HepG2 (cell line): ENCODE results near the gene CCBE1. TPM values are rescaled to one million over a fixed set of nuclear protein-coding genes. Genes with fewer than 3 reads are reported as not detected.
A peak's percentile ranks its signal among the peaks of the same experiment; 100 is the strongest.

Experiments
- ARID2 ChIP-seq: sonication (generic); formaldehyde crosslinking; IDR thresholded peaks from 2 replicates; pipeline ENCODE4 v1.8.1; 2022; ENCODE audit warnings: mild to moderate bottlenecking, missing genetic modification reagents, borderline replicate concordance
- ATM ChIP-seq: fragments of 450-650 bp; IDR thresholded peaks from 2 replicates; pipeline ENCODE4 v1.7.1; 2017; ENCODE audit warnings: mild to moderate bottlenecking, borderline replicate concordance
- EP300 ChIP-seq, 3 experiments: sonication (generic) in 1 of 3; formaldehyde crosslinking in 1 of 3; IDR thresholded peaks; 2 replicates each; pipeline versions ENCODE4 v1.5.1 to v1.6.1; 2011 to 2020; ENCODE audit warnings: low read depth in 2 of 3, low read length in 2 of 3, borderline replicate concordance in 1 of 3, improper control_type of control experiment in 1 of 3, mild to moderate bottlenecking in 1 of 3, missing genetic modification reagents in 1 of 3, moderate library complexity in 1 of 3
- KMT2B ChIP-seq: IDR thresholded peaks from 2 replicates; pipeline ENCODE4 v1.6.1; 2016; ENCODE audit warnings: missing genetic modification reagents, missing compliant biosample characterization
- NFE2L1 ChIP-seq: sonication (generic); formaldehyde crosslinking; IDR thresholded peaks from 2 replicates; pipeline ENCODE4 v1.4.0; 2020; ENCODE audit warnings: missing genetic modification reagents, mild to moderate bottlenecking, borderline replicate concordance
- NR2F1 ChIP-seq, 2 experiments: fragments of 450-650 bp in 1 of 2; formaldehyde crosslinking in 1 of 2; IDR thresholded peaks; 2 replicates each; pipeline versions ENCODE4 v1.5.0 to v1.6.1; 2016 to 2020; ENCODE audit warnings: mild to moderate bottlenecking in 1 of 2, missing compliant biosample characterization in 1 of 2, missing genetic modification reagents in 1 of 2, moderate library complexity in 1 of 2
- POLR2AphosphoS2 ChIP-seq: IDR thresholded peaks from 2 replicates; pipeline ENCODE4 v1.6.1; 2011; ENCODE audit warnings: low read depth, low read length, improper control_type of control experiment
- PTBP1 ChIP-seq: fragments of 200-400 bp; formaldehyde crosslinking; IDR thresholded peaks from 2 replicates; pipeline ENCODE4 v1.6.1; 2018; ENCODE audit warnings: low read length, low read depth; ENCODE audit not compliant: poor library complexity, severe bottlenecking
- RCOR2 ChIP-seq: IDR thresholded peaks from 2 replicates; pipeline ENCODE4 v1.6.1; 2016; ENCODE audit warnings: missing biosample characterization, missing genetic modification reagents
- SATB2 ChIP-seq: sonication (generic); formaldehyde crosslinking; IDR thresholded peaks from 2 replicates; pipeline ENCODE4 v1.5.0; 2020; ENCODE audit warnings: missing genetic modification reagents
- TBL1XR1 ChIP-seq: fragments of 150-350 bp; IDR thresholded peaks from 2 replicates; pipeline ENCODE4 v1.6.1; 2014; ENCODE audit warnings: borderline replicate concordance, low read length; ENCODE audit not compliant: partially characterized antibody
- TOPORS ChIP-seq: sonication (generic); formaldehyde crosslinking; IDR thresholded peaks from 2 replicates; pipeline ENCODE4 v1.8.0; 2023; ENCODE audit warnings: mild to moderate bottlenecking, missing genetic modification reagents
- ZFP62 ChIP-seq: sonication (generic); formaldehyde crosslinking; IDR thresholded peaks from 2 replicates; pipeline ENCODE4 v1.4.0; 2020; ENCODE audit warnings: missing genetic modification reagents
- ZNF232 ChIP-seq: sonication (generic); formaldehyde crosslinking; IDR thresholded peaks from 2 replicates; pipeline ENCODE4 v1.4.0; 2020; ENCODE audit warnings: missing genetic modification reagents, borderline replicate concordance
- ZNF251 ChIP-seq: sonication (generic); formaldehyde crosslinking; IDR thresholded peaks from 2 replicates; pipeline ENCODE4 v1.9.0; 2021; ENCODE audit warnings: mild to moderate bottlenecking, missing genetic modification reagents
- ZNF496 ChIP-seq: sonication (generic); formaldehyde crosslinking; IDR thresholded peaks from 2 replicates; pipeline ENCODE4 v1.8.1; 2023; ENCODE audit warnings: mild to moderate bottlenecking, moderate library complexity, missing genetic modification reagents; ENCODE audit not compliant: insufficient replicate concordance
- ZNF607 ChIP-seq: sonication (generic); formaldehyde crosslinking; IDR thresholded peaks from 2 replicates; pipeline ENCODE4 v1.5.1; 2020; ENCODE audit warnings: missing genetic modification reagents, mild to moderate bottlenecking, borderline replicate concordance
- ZNF614 ChIP-seq: IDR thresholded peaks from 2 replicates; pipeline ENCODE4 v1.6.1; 2018; ENCODE audit warnings: missing biosample characterization, missing genetic modification reagents, inconsistent platforms, borderline replicate concordance
- ZNF670 ChIP-seq: sonication (generic); formaldehyde crosslinking; IDR thresholded peaks from 2 replicates; pipeline ENCODE4 v1.8.0; 2022; ENCODE audit warnings: mild to moderate bottlenecking, missing genetic modification reagents, borderline replicate concordance
- ZNF737 ChIP-seq: sonication (generic); formaldehyde crosslinking; IDR thresholded peaks from 2 replicates; pipeline ENCODE4 v1.5.0; 2020; ENCODE audit warnings: missing genetic modification reagents, mild to moderate bottlenecking, borderline replicate concordance
- ZNF766 ChIP-seq: sonication (generic); formaldehyde crosslinking; IDR thresholded peaks from 2 replicates; pipeline ENCODE4 v1.5.0; 2020; ENCODE audit warnings: missing genetic modification reagents, borderline replicate concordance
- polyA plus RNA-seq, 8 experiments: library from polyadenylated mRNA; depleted of rRNA in 3 of 8; stranded (reverse) in 7 of 8; unstranded in 1 of 8; fragments of >200 nt; fragmentation: Illumina TruSeq in 4 of 8; extraction: Trizol in 4 of 8; gene quantifications; 2 replicates each; pipeline versions ENCODE4 v1.2.1 to v1.2.3, GENCODE V29; 2011 to 2016; ENCODE audit warnings: low read depth in 4 of 8, missing spikeins in 1 of 8, mixed read lengths in 1 of 8; ENCODE audit not compliant: insufficient read depth in 1 of 8
- total RNA-seq, 5 experiments: library from RNA; depleted of rRNA; stranded (reverse); fragments of >200 nt; fragmentation: Illumina TruSeq; extraction: Trizol; gene quantifications; 2 replicates each; pipeline ENCODE4 v1.2.3, GENCODE V29; 2016; ENCODE audit warnings: low read depth in 1 of 5
- TF ChIP-seq, protein P1 (sequence below): sonication (generic); formaldehyde crosslinking; IDR thresholded peaks from 2 replicates; pipeline ENCODE4 v1.5.1; 2020; ENCODE audit warnings: missing genetic modification reagents, mild to moderate bottlenecking, borderline replicate concordance
- TF ChIP-seq, protein P2 (sequence below): IDR thresholded peaks from 2 replicates; pipeline ENCODE4 v1.6.1; 2012; ENCODE audit warnings: low read depth, low read length, improper control_type of control experiment
- TF ChIP-seq, protein P3 (sequence below): sonication (generic); formaldehyde crosslinking; IDR thresholded peaks from 2 replicates; pipeline ENCODE4 v1.4.0; 2020; ENCODE audit warnings: mild to moderate bottlenecking, missing genetic modification reagents
- TF ChIP-seq, protein P4 (sequence below): sonication (generic); formaldehyde crosslinking; IDR thresholded peaks from 2 replicates; pipeline ENCODE4 v1.8.1; 2023; ENCODE audit warnings: missing genetic modification reagents, mild to moderate bottlenecking, borderline replicate concordance

Gene CCBE1
- total and polyA plus RNA-seq, 2 of the 13 experiments (the other 11 are each of a cell fraction or from before 2014, with no cell fraction given) = not detected

DNA sequence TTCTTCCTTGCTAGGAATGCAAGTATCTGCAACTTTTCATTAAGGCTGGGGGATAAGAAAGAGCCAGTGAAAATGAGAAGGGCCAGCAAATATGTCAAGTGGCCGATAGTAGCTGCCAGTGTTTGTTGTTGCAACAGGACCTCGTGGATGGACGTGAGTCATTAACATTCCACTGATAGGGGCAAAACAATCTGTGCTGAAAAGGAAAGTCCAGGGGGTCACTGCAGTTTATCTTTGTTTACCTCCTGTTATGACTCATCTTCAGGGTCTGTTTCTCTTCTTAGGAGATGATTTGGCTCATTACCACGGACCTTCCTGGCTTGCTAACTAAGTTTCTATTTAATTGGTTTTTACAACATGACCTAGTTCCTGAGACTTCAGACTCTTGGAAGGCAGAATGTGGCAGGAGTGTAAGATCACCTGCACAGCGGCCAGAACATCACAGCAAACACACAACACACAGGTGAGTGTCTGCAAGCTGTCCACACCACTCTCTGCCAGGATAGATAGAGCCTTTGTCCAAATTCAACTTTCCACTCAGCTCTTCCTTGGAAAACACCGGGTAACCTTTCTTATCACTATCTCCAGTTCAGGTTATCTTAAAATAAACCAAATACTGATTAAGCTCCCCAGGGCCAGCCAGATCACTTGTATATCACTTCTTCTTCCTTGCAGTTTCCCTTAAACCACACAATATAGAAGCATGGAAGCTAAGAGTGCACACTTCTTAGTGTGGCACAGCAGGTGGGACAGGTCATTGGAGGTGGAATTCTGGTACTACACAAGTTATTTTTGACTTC, 180.7 kb downstream of the CCBE1 start (continued):
- TF ChIP-seq KMT2B = peak; percentile 40; the same call in 1 of the 2 replicates
- TF ChIP-seq ZNF496 = no peak
- no peak for TF ChIP-seq ZNF737 (CRISPR knock-in tag)
- TF ChIP-seq, protein P1, sequence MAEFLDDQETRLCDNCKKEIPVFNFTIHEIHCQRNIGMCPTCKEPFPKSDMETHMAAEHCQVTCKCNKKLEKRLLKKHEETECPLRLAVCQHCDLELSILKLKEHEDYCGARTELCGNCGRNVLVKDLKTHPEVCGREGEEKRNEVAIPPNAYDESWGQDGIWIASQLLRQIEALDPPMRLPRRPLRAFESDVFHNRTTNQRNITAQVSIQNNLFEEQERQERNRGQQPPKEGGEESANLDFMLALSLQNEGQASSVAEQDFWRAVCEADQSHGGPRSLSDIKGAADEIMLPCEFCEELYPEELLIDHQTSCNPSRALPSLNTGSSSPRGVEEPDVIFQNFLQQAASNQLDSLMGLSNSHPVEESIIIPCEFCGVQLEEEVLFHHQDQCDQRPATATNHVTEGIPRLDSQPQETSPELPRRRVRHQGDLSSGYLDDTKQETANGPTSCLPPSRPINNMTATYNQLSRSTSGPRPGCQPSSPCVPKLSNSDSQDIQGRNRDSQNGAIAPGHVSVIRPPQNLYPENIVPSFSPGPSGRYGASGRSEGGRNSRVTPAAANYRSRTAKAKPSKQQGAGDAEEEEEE (CRISPR knock-in tag) = no peak
- no peak for TF ChIP-seq SATB2 (CRISPR knock-in tag)
- TF ChIP-seq, protein P2, sequence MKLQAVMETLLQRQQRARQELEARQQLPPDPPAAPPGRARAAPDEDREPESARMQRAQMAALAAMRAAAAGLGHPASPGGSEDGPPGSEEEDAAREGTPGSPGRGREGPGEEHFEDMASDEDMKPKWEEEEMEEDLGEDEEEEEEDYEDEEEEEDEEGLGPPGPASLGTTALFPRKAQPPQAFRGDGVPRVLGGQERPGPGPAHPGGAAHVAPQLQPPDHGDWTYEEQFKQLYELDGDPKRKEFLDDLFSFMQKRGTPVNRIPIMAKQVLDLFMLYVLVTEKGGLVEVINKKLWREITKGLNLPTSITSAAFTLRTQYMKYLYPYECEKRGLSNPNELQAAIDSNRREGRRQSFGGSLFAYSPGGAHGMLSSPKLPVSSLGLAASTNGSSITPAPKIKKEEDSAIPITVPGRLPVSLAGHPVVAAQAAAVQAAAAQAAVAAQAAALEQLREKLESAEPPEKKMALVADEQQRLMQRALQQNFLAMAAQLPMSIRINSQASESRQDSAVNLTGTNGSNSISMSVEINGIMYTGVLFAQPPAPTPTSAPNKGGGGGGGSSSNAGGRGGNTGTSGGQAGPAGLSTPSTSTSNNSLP = peak; percentile 32; the same call in 1 of the 2 replicates
- TF ChIP-seq PTBP1 = no peak
- no peak for TF ChIP-seq TOPORS (CRISPR knock-in tag)
- TF ChIP-seq NFE2L1 (CRISPR knock-in tag) = no peak
- TF ChIP-seq ZNF614 = peak; percentile 85; the same call in 1 of the 2 replicates
- TF ChIP-seq POLR2AphosphoS2 = no peak
- TF ChIP-seq, protein P3, sequence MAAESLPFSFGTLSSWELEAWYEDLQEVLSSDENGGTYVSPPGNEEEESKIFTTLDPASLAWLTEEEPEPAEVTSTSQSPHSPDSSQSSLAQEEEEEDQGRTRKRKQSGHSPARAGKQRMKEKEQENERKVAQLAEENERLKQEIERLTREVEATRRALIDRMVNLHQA (CRISPR knock-in tag) = no peak
- TF ChIP-seq ATM = no peak
- TF ChIP-seq ZNF251 = no peak
- no peak for TF ChIP-seq ZNF607 (CRISPR knock-in tag)
- no peak for TF ChIP-seq ZNF232
- no peak for TF ChIP-seq ZFP62 (CRISPR knock-in tag)
- peak; percentile 81 for TF ChIP-seq TBL1XR1
- peak; percentile 41 to 85; a peak in 3 of 4 replicates for TF ChIP-seq NR2F1 (CRISPR knock-in tag; IDR thresholded peaks at IDR 0.05)
- TF ChIP-seq, protein P4, sequence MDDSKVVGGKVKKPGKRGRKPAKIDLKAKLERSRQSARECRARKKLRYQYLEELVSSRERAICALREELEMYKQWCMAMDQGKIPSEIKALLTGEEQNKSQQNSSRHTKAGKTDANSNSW (CRISPR knock-in tag) = no peak
- TF ChIP-seq ZNF670 (CRISPR knock-in tag) = peak; percentile 86
- TF ChIP-seq EP300 (IDR thresholded peaks at IDR 0.05; ENCODE audit: low read depth in 2 of 2, low read length in 2 of 2) = peak; percentile 82 to 90
- TF ChIP-seq EP300 (CRISPR knock-in tag; IDR thresholded peaks at IDR 0.05; ENCODE audit: borderline replicate concordance) = peak; percentile 86
- TF ChIP-seq ARID2 (CRISPR knock-in tag) = no peak
- TF ChIP-seq RCOR2 = peak; percentile 66; the same call in 1 of the 2 replicates
- TF ChIP-seq ZNF766 = no peak
